Lower lobe of right lung (tissue), 2 donors: ENCODE measurements around the gene GNA12. TPM values are rescaled to one million over a fixed set of nuclear protein-coding genes. Genes with fewer than 3 reads are reported as not detected.

Experiments used
- ATAC-seq, 2 donors: fragments of 200-7000 bp; cut with Tn5 transposase; one replicate each; pipeline ENCODE4 v1.9.1; 2020 to 2022; ENCODE audit warnings: mild to moderate bottlenecking in 2 of 2, moderate library complexity in 2 of 2
- DNase-seq: peaks from one replicate; pipeline ENCODE4 v3.0.0-alpha.2; 2020
- H3K27ac ChIP-seq: fragments of 200-600 bp; one replicate; pipeline ENCODE4 v1.8.0; 2022
- H3K27me3 ChIP-seq: fragments of 200-600 bp; one replicate; pipeline ENCODE4 v1.8.0; 2022; ENCODE audit warnings: low read depth
- H3K36me3 ChIP-seq: fragments of 200-600 bp; one replicate; pipeline ENCODE4 v1.8.0; 2022; ENCODE audit warnings: mild to moderate bottlenecking
- H3K4me1 ChIP-seq: fragments of 200-600 bp; one replicate; pipeline ENCODE4 v1.8.0; 2022
- H3K4me3 ChIP-seq: fragments of 200-600 bp; one replicate; pipeline ENCODE4 v1.8.0; 2022; ENCODE audit warnings: mild to moderate bottlenecking
- H3K9me3 ChIP-seq: fragments of 200-600 bp; one replicate; pipeline ENCODE4 v1.8.0; 2022
- intact Hi-C: fragments of 100-400 bp; cut with DNase I; formaldehyde crosslinking; loops from one replicate; pipeline ENCODE4 v1.11.0; 2022
- total RNA-seq: library from RNA; stranded (reverse); fragmentation: NEBNext Ultra II Directional; extraction: Animal tissue kit (Norgen Biotek cat#: 25700); gene quantifications from one replicate; pipeline ENCODE4 v1.2.1, GENCODE V29; 2021
- TF ChIP-seq, protein P1 (sequence below): fragments of 200-600 bp; IDR thresholded peaks from one replicate; pipeline ENCODE4 v1.8.0; 2022; ENCODE audit warnings: antibody characterized with exemption, mild to moderate bottlenecking
- donor health status: DM: no; HTN: yes; CAD: no; lungs with severe emphysema.

Gene GNA12
- total RNA-seq, 1 donor from 2014 or later = 41.6 TPM

- DNase-seq (no peak), ATAC-seq (no peak)
- TF ChIP-seq, protein P1, sequence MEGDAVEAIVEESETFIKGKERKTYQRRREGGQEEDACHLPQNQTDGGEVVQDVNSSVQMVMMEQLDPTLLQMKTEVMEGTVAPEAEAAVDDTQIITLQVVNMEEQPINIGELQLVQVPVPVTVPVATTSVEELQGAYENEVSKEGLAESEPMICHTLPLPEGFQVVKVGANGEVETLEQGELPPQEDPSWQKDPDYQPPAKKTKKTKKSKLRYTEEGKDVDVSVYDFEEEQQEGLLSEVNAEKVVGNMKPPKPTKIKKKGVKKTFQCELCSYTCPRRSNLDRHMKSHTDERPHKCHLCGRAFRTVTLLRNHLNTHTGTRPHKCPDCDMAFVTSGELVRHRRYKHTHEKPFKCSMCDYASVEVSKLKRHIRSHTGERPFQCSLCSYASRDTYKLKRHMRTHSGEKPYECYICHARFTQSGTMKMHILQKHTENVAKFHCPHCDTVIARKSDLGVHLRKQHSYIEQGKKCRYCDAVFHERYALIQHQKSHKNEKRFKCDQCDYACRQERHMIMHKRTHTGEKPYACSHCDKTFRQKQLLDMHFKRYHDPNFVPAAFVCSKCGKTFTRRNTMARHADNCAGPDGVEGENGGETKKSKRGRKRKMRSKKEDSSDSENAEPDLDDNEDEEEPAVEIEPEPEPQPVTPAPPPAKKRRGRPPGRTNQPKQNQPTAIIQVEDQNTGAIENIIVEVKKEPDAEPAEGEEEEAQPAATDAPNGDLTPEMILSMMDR = no peak
- H3K4me3 ChIP-seq = no peak overlapping the region
- H3K27ac ChIP-seq = no peak overlapping the region
- peaks cover 34% of the 10 kb centered on the region for H3K4me1 ChIP-seq
- intact Hi-C loops = no loop called here
- no peaks in the 10 kb centered on the region for H3K27me3 ChIP-seq
- H3K9me3 ChIP-seq = no peaks in the 10 kb centered on the region
- no peaks in the 10 kb centered on the region for H3K36me3 ChIP-seq
Measured at GRCh38 chr7:2841907-2842306, 2.2 kb downstream of the GNA12 start.

GRCh38 chr7:2840458-2840857 is 3.6 kb downstream of the GNA12 start:
- Histone ChIP-seq H3K27ac (no peak overlapping the region), H3K27me3 (no peaks in the 10 kb centered on the region), H3K36me3 (no peaks in the 10 kb centered on the region), H3K4me1 (peaks cover 34% of the 10 kb centered on the region), H3K9me3 (no peaks in the 10 kb centered on the region), H3K4me3 (no peak overlapping the region)
- ATAC-seq (no peak), DNase-seq (no peak)
- TF ChIP-seq, protein P1 = no peak
- intact Hi-C loops = no loop called here

DNA sequence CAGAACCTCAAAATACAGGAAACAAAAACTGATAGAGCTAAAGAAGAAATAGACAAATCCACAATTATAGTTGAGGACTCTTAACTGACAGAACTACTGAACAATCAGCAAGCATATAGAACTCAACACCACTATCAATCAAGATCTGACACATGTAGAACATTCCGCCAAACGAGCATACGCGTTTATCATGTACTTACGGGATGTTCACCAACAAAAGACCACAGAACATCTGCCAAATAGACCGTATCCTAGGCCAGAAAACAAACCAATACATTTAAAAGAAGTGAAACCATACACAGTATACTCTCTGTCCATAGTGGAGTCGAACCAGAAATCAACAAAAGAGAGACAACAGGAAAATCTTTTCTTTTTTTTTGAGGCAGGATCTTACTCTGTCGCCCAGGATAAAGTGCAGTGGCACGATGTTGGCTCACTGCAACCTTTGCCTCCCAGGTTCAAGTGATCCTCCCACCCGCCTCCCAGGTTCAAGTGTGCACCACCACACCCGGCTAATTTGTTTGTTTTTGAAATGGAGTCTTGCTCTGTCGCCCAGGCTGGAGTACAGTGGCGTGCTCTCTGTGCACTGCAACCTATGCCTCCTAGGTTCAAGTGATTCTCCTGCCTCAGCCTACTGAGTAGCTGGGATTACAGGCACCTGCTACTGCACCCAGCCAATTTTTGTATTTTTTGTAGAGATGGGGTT is 5.1 kb downstream of the GNA12 start:
- intact Hi-C loops = no loop called here
- Histone ChIP-seq H3K4me3 (no peak overlapping the region), H3K27ac (no peak overlapping the region), H3K36me3 (no peaks in the 10 kb centered on the region), H3K9me3 (no peaks in the 10 kb centered on the region), H3K4me1 (peaks cover 34% of the 10 kb centered on the region), H3K27me3 (no peaks in the 10 kb centered on the region)
- TF ChIP-seq, protein P1 = no peak
- no peak for ATAC-seq
- no peak for DNase-seq

- TF ChIP-seq, protein P1 = no peak
- Histone ChIP-seq H3K4me3 (no peak overlapping the region), H3K4me1 (peaks cover 34% of the 10 kb centered on the region), H3K27me3 (no peaks in the 10 kb centered on the region), H3K9me3 (no peaks in the 10 kb centered on the region), H3K36me3 (no peaks in the 10 kb centered on the region), H3K27ac (no peak overlapping the region)
- DNase-seq = no peak
- ATAC-seq = no peak
- intact Hi-C loops = no loop called here
Measured at GRCh38 chr7:2838451-2838850, 5.7 kb downstream of the GNA12 start.

DNA sequence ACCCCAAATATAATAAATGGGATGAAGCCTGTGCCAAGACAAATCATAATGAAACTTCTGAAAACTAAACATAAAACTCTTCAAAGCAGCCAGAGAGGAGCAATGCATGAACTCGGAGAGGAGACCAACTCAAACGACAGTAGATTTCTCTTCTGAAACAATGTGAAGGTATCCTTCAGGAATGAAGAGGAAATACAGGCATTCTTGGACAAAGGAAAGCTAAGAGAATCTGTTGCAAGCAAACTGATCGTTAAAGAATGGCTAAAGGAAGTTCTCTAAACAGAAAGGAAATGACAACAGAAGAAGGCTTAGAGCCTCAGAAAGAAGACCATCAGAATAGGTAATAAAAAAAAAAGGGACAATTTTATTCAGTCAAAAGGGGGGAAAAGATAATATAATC is 6.6 kb downstream of the GNA12 start:
- Histone ChIP-seq H3K27ac (no peak overlapping the region), H3K27me3 (no peaks in the 10 kb centered on the region), H3K4me1 (peaks cover 25% of the 10 kb centered on the region), H3K36me3 (no peaks in the 10 kb centered on the region), H3K9me3 (no peaks in the 10 kb centered on the region), H3K4me3 (no peak overlapping the region)
- DNase-seq (no peak), ATAC-seq (no peak)
- TF ChIP-seq, protein P1 = no peak
- intact Hi-C loops = no loop called here
